ENCODE data around the gene RDH5.
"Not testable (repeated sequence)": the region's sequence is repeated elsewhere in the genome, so short reads cannot be mapped to it uniquely, and the experiment has no call there.

RDH5 gene

GRCh38 chr12:55748230-55748993 lies 28.2 kb downstream of the RDH5 start:
- no peak for DNase-seq

- no peak for DNase-seq
Measured at GRCh38 chr12:55755246-55755645, 35.1 kb downstream of the RDH5 start.

- DNase-seq = no peak
Measured at GRCh38 chr12:55757701-55758100, 37.5 kb downstream of the RDH5 start.

- DNase-seq = not testable (repeated sequence)
Measured at GRCh38 chr12:55758575-55758974, 38.4 kb downstream of the RDH5 start.

- no peak for DNase-seq
Measured at GRCh38 chr12:55760663-55761062, 40.5 kb downstream of the RDH5 start.

GRCh38 chr12:55762646-55763045 lies 42.5 kb downstream of the RDH5 start:
- no peak for DNase-seq

GRCh38 chr12:55765736-55766290 lies 45.6 kb downstream of the RDH5 start:
- no peak for DNase-seq

- no peak for DNase-seq
Measured at GRCh38 chr12:55767156-55767555, 47.0 kb downstream of the RDH5 start.

GRCh38 chr12:55771736-55772135 lies 51.5 kb downstream of the RDH5 start:
- no peak for DNase-seq

Data from activated effector memory CD4-positive, alpha-beta T cell treated with anti-CD3 and anti-CD28 coated beads, Interleukin-2, amount 50 U/mL, for 16 hours (primary cell).